GM23248 (cell line): ENCODE data around the gene REEP5. TPM values are rescaled to one million over a fixed set of nuclear protein-coding genes. Genes with fewer than 3 reads are reported as not detected.

Experiments used
- DNase-seq: peaks from one replicate; pipeline ENCODE4 v3.0.0-alpha.2; 2015
- H2AFZ ChIP-seq: fragments of 200-600 bp; sonication (generic); 2 replicates; pipeline ENCODE4 v1.6.1; 2016; ENCODE audit warnings: antibody characterized with exemption
- H3F3A ChIP-seq: fragments of 200-600 bp; sonication (generic); 2 replicates; pipeline ENCODE4 v1.6.1; 2016; ENCODE audit warnings: mild to moderate bottlenecking, antibody characterized with exemption, mixed run types; ENCODE audit not compliant: insufficient read depth
- H3K27ac ChIP-seq: fragments of 200-600 bp; sonication (generic); 2 replicates; pipeline ENCODE4 v1.5.1; 2016; ENCODE audit warnings: mild to moderate bottlenecking
- H3K27me3 ChIP-seq: fragments of 200-600 bp; sonication (generic); replicated peaks from 2 replicates; pipeline ENCODE4 v1.6.1; 2016; ENCODE audit warnings: mild to moderate bottlenecking; ENCODE audit not compliant: insufficient read depth
- H3K36me3 ChIP-seq: fragments of 200-600 bp; sonication (generic); 2 replicates; pipeline ENCODE4 v1.6.1; 2016; ENCODE audit warnings: low read depth, mild to moderate bottlenecking
- H3K4me1 ChIP-seq: fragments of 200-600 bp; sonication (generic); 2 replicates; pipeline ENCODE4 v1.6.1; 2016; ENCODE audit warnings: mild to moderate bottlenecking; ENCODE audit not compliant: insufficient read depth
- H3K4me2 ChIP-seq: fragments of 200-600 bp; sonication (generic); one replicate; pipeline ENCODE4 v1.6.1; 2016; ENCODE audit warnings: mild to moderate bottlenecking; ENCODE audit not compliant: unreplicated experiment
- H3K4me3 ChIP-seq: fragments of 200-600 bp; sonication (generic); 2 replicates; pipeline ENCODE4 v1.5.1; 2016; ENCODE audit warnings: mild to moderate bottlenecking
- H3K79me2 ChIP-seq: fragments of 200-600 bp; sonication (generic); 2 replicates; pipeline ENCODE4 v1.6.1; 2016; ENCODE audit warnings: mild to moderate bottlenecking; ENCODE audit not compliant: insufficient read depth
- H3K9ac ChIP-seq: fragments of 200-600 bp; sonication (generic); 2 replicates; pipeline ENCODE4 v1.6.1; 2016; ENCODE audit warnings: mild to moderate bottlenecking
- H3K9me2 ChIP-seq: fragments of 200-600 bp; sonication (generic); 2 replicates; pipeline ENCODE4 v1.6.1; 2016; ENCODE audit warnings: mixed run types, mild to moderate bottlenecking, moderate library complexity; ENCODE audit not compliant: insufficient read depth
- H3K9me3 ChIP-seq: fragments of 200-600 bp; sonication (generic); one replicate; pipeline ENCODE4 v1.6.1; 2017; ENCODE audit warnings: low read depth
- H4K20me1 ChIP-seq: fragments of 200-600 bp; sonication (generic); 2 replicates; pipeline ENCODE4 v1.6.0; 2016; ENCODE audit not compliant: insufficient read depth
- EZH2 ChIP-seq: fragments of 200-600 bp; sonication (generic); IDR thresholded peaks from 2 replicates; pipeline ENCODE4 v1.6.1; 2018; ENCODE audit warnings: antibody characterized with exemption, mild to moderate bottlenecking; ENCODE audit not compliant: insufficient read depth, poor library complexity, severe bottlenecking
- EZH2phosphoT487 ChIP-seq: fragments of 200-600 bp; sonication (generic); IDR thresholded peaks from 2 replicates; pipeline ENCODE4 v1.6.1; 2018; ENCODE audit warnings: antibody characterized with exemption, moderate library complexity, mild to moderate bottlenecking, low read depth; ENCODE audit not compliant: insufficient read depth
- WGBS, 2 experiments: methylation state at CpG; one replicate each; pipeline ENCODE4 v1.1.6; 2015 to 2017; ENCODE audit warnings: low lambda C conversion rate in 2 of 2, low coverage in 1 of 2; ENCODE audit errors: missing lambda C conversion rate in 2 of 2; 5-methylcytosine and 5-hydroxymethylcytosine counted together
- in situ Hi-C: fragments of 300-500 bp; cut with MboI; formaldehyde crosslinking; loops from 2 replicates; pipeline ENCODE4 v1.15.0; 2020
- polyA plus RNA-seq: library from polyadenylated mRNA; unstranded; fragments of >200 nt; fragmentation: Nextera tagmentation; extraction: Ambion mirVana; gene quantifications from 2 replicates; pipeline ENCODE4 v1.2.1, GENCODE V29; 2016
- total RNA-seq: library from RNA; depleted of rRNA; stranded (reverse); fragments of >200 nt; shearing (Covaris generic); gene quantifications from 2 replicates; pipeline ENCODE4 v1.2.3, GENCODE V29; 2014

Gene REEP5
- total and polyA plus RNA-seq, 2 experiments from 2014 or later, result 52.3 to 227 TPM

GRCh38 chr5:112915831-112916230 is 6.2 kb downstream of the REEP5 start:
- peaks cover 34% of the 10 kb centered on the region; the same call in 1 of the 2 replicates for H3K4me1 ChIP-seq
- no peak overlapping the region for H3K27ac ChIP-seq
- in situ Hi-C loops, result no loop called here

GRCh38 chr5:112914584-112914983 is 7.4 kb downstream of the REEP5 start:
- H2AFZ ChIP-seq, result no peak overlapping the region
- no peak overlapping the region for H3K9ac ChIP-seq
- no peaks in the 10 kb centered on the region for H3K9me2 ChIP-seq
- no peak overlapping the region for H3K4me2 ChIP-seq
- no peak for TF ChIP-seq EZH2
- TF ChIP-seq EZH2phosphoT487, result no peak
- 88 to 90% methylated on average over 4 of the region's 4 CpGs for WGBS, 2 experiments
- H3K79me2 ChIP-seq, result peaks cover 93% of the 10 kb centered on the region
- H3K27me3 ChIP-seq, result no peaks in the 10 kb centered on the region
- H4K20me1 ChIP-seq, result 0 out of 2 replicates have a peak, but pooled peaks cover 3% of the 10 kb centered on the region
- peaks cover 24% of the 10 kb centered on the region for H3K36me3 ChIP-seq
- peak; percentile 58 for DNase-seq
- no peak overlapping the region for H3K27ac ChIP-seq
- no peak overlapping the region for H3K4me3 ChIP-seq
- H3K9me3 ChIP-seq, result no peaks in the 10 kb centered on the region
- in situ Hi-C loops, result no loop called here
- peaks cover 28% of the 10 kb centered on the region; the same call in 1 of the 2 replicates for H3K4me1 ChIP-seq
- peaks cover 37% of the 10 kb centered on the region for H3F3A ChIP-seq

More at GRCh38 chr5:112915831-112916230, 6.2 kb downstream of the REEP5 start:
- no peak overlapping the region for H3K4me2 ChIP-seq
- H3K36me3 ChIP-seq, result peaks cover 19% of the 10 kb centered on the region; the same call in 1 of the 2 replicates
- no peak for DNase-seq
- no peaks in the 10 kb centered on the region for H3K9me3 ChIP-seq
- H2AFZ ChIP-seq, result no peak overlapping the region
- 5 to 7% methylated on average over 1 of the region's 1 CpG for WGBS, 2 experiments
- no peaks in the 10 kb centered on the region for H3K27me3 ChIP-seq
- no peaks in the 10 kb centered on the region for H3K9me2 ChIP-seq
- H3F3A ChIP-seq, result peaks cover 37% of the 10 kb centered on the region
- H4K20me1 ChIP-seq, result peaks cover 7% of the 10 kb centered on the region; the same call in 1 of the 2 replicates
- no peak overlapping the region for H3K4me3 ChIP-seq
- H3K79me2 ChIP-seq, result peaks cover 93% of the 10 kb centered on the region
- no peak for TF ChIP-seq EZH2
- no peak for TF ChIP-seq EZH2phosphoT487
- H3K9ac ChIP-seq, result no peak overlapping the region

GRCh38 chr5:112910529-112910928 is 11.5 kb downstream of the REEP5 start:
- Histone ChIP-seq H3K4me3 (no peak overlapping the region), H3K9me2 (no peaks in the 10 kb centered on the region), H3K9ac (no peak overlapping the region), H3K4me1 (peaks cover 20% of the 10 kb centered on the region; the same call in 1 of the 2 replicates), H3K4me2 (no peak overlapping the region), H2AFZ (no peak overlapping the region), H3K9me3 (no peaks in the 10 kb centered on the region), H3K27me3 (no peaks in the 10 kb centered on the region), H4K20me1 (0 out of 2 replicates have a peak, but pooled peaks cover 3% of the 10 kb centered on the region), H3K27ac (no peak overlapping the region), H3K79me2 (peaks cover 97% of the 10 kb centered on the region), H3F3A (peaks cover 20% of the 10 kb centered on the region; the same call in 1 of the 2 replicates), H3K36me3 (peaks cover 23% of the 10 kb centered on the region)
- in situ Hi-C loops, result no loop called here
- no peak for DNase-seq
- TF ChIP-seq EZH2, result no peak
- no peak for TF ChIP-seq EZH2phosphoT487
- WGBS, 2 experiments, result 90 to 95% methylated on average over 1 of the region's 1 CpG

- peaks cover 97% of the 10 kb centered on the region for H3K79me2 ChIP-seq
- no peaks in the 10 kb centered on the region for H3K27me3 ChIP-seq
- no peak overlapping the region for H3K4me3 ChIP-seq
- peaks cover 10% of the 10 kb centered on the region; the same call in 1 of the 2 replicates for H3K4me1 ChIP-seq
- H3K4me2 ChIP-seq, result no peak overlapping the region
- no peak for DNase-seq
- H2AFZ ChIP-seq, result no peak overlapping the region
- no peaks in the 10 kb centered on the region for H3K9me3 ChIP-seq
- no peak overlapping the region for H3K27ac ChIP-seq
- no peak for TF ChIP-seq EZH2phosphoT487
- no peak for TF ChIP-seq EZH2
- no peaks in the 10 kb centered on the region for H3K9me2 ChIP-seq
- in situ Hi-C loops, result no loop called here
- peaks cover 28% of the 10 kb centered on the region for H3K36me3 ChIP-seq
- peaks cover 9% of the 10 kb centered on the region; the same call in 1 of the 2 replicates for H3F3A ChIP-seq
- no peak overlapping the region for H3K9ac ChIP-seq
- 0 out of 2 replicates have a peak, but pooled peaks cover 3% of the 10 kb centered on the region for H4K20me1 ChIP-seq
Measured at GRCh38 chr5:112908854-112909253, 13.2 kb downstream of the REEP5 start.

- no peak for DNase-seq
- no peaks in the 10 kb centered on the region for H4K20me1 ChIP-seq
- TF ChIP-seq EZH2phosphoT487, result no peak
- no peak for TF ChIP-seq EZH2
- H3K27me3 ChIP-seq, result no peaks in the 10 kb centered on the region
- H2AFZ ChIP-seq, result no peak overlapping the region
- peaks cover 28% of the 10 kb centered on the region for H3K36me3 ChIP-seq
- H3K79me2 ChIP-seq, result peaks cover 97% of the 10 kb centered on the region
- no peak overlapping the region for H3K27ac ChIP-seq
- no peak overlapping the region for H3K9ac ChIP-seq
- no peaks in the 10 kb centered on the region for H3F3A ChIP-seq
- in situ Hi-C loops, result no loop called here
- no peaks in the 10 kb centered on the region for H3K4me1 ChIP-seq
- no peaks in the 10 kb centered on the region for H3K9me3 ChIP-seq
- 42 to 46% methylated on average over 4 of the region's 4 CpGs for WGBS, 2 experiments
- no peak overlapping the region for H3K4me3 ChIP-seq
- no peak overlapping the region for H3K4me2 ChIP-seq
- no peaks in the 10 kb centered on the region for H3K9me2 ChIP-seq
Measured at GRCh38 chr5:112907166-112907631, 14.8 kb downstream of the REEP5 start.
